ENCODE results near the gene EIF5A2.
"Not testable (repeated sequence)": the region's sequence is repeated elsewhere in the genome, so short reads cannot be mapped to it uniquely, and the experiment has no call there.

EIF5A2 gene

DNA sequence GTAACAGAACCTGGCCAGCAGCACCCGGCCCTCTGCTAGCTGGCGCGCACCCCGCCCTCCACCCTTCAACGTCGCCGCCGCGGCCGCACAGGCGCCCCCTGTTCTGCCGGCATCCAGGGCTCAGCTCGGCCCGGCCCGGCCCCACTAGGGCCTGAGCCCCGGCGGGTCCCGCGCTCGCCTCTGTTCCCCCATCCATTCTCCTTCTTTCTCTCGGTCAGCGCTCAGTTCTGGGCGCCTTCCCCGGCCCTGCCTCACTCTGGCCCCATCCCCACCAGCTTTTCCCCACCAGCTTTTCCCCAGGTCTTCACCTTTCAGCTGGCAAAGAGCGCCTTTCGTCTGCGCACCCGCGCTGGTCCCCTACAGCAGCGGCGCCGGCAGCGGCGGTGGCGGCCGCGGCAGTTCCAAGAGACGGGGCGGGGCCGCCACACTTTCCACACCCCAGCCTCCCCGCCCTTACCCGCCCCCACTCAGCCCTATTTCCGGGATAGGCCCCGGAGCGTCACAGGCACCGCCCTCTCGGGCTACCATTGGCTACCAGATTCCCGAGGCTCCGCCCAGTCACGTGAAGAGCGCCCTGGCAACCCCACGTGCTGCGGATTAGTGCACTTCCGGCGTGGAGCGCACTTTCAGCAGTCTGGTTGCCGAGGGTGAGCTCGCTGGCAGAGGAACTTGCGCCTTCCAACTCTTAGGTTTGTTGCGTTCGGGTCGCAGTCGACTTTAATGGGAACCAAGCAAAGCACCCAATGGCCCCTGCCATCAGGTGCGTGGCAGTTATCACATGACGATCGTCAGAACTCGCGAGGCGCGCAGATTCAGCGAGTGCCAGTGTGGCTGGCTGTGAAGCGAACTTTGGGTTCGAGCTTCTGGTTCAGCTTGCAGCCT, at the start of gene EIF5A2:
Gene EIF5A2, minus strand, starts transcription at position 403 of the 882 bp plus-strand sequence. CDS start 831 bp downstream, outside the sequence.
- peak; percentile 91 for DNase-seq (ENCODE audit: low spot score)

- no peak for DNase-seq (ENCODE audit: low spot score)
Measured at GRCh38 chr3:170956647-170957046, 48.2 kb upstream of the EIF5A2 start.

DNA sequence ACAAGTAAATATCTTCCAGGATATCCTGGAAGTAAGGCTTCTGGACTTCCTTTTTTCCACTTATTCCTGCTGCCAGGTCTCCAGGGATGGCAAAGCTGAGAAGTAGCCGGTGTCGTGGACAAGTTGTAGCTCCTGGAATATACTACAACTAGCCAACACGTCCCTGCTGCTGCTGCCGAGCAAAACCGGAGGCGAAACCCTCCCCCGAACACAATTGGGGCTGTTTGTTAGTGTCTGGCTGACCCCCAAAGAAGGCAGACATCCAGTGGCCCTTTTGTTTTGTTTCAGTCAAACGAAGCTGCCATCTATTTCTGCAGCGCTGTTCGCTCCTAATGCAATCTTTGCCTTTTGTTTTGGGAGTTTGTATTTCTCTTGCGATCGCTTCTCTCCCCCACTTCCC, 45.3 kb upstream of the EIF5A2 start:
- DNase-seq (ENCODE audit: low spot score) = no peak

GRCh38 chr3:170953229-170953628, 44.8 kb upstream of the EIF5A2 start:
- DNase-seq (ENCODE audit: low spot score) = no peak

- no peak for DNase-seq (ENCODE audit: low spot score)
Measured at GRCh38 chr3:170949211-170949610, 40.8 kb upstream of the EIF5A2 start.

- no peak for DNase-seq (ENCODE audit: low spot score)
Measured at GRCh38 chr3:170947018-170947769, 38.8 kb upstream of the EIF5A2 start.

DNA sequence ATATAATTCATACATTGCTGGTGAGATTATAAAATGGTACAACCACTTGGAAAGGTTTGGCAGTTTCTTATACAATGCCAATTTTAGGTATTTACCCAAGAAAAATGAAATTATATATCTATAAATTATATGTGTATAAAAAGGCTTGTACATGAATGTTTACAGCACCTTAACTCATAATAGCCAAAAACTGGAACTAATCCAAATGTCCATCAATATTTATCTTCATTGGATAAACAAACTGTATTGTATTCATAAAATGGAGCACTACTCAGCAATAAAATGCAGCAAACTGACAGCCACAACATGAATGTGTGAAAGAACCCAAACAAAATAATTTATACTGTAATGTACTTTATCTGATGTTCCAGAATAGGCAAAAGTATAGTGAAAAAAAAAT, 33.6 kb upstream of the EIF5A2 start:
- no peak for DNase-seq (ENCODE audit: low spot score)

DNA sequence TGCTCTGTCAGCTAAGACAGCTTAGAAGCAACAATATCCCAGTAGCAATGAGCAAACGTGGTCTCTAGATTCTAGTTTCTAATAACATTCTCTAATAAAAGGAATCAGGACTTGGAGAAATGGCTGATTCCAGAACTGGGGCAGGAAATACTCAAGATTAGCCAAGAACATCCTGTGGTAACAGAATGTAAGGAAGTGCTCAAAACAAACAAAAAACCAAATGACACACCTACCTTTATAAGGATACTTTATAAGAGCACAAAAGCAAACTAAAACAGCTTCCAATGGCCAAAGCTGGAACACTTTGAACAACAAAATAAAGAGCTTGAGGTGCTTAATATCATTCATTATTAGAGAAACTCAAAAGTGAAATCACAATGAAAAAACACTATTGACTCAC, 33.1 kb upstream of the EIF5A2 start:
- no peak for DNase-seq (ENCODE audit: low spot score)

- DNase-seq (ENCODE audit: low spot score) = not testable (repeated sequence)
Measured at GRCh38 chr3:170933039-170933438, 24.6 kb upstream of the EIF5A2 start.

- not testable (repeated sequence) for DNase-seq (ENCODE audit: low spot score)
Measured at GRCh38 chr3:170923553-170923952, 15.1 kb upstream of the EIF5A2 start.

GRCh38 chr3:170918715-170919114, 10.3 kb upstream of the EIF5A2 start:
- DNase-seq (ENCODE audit: low spot score) = no peak

DNA sequence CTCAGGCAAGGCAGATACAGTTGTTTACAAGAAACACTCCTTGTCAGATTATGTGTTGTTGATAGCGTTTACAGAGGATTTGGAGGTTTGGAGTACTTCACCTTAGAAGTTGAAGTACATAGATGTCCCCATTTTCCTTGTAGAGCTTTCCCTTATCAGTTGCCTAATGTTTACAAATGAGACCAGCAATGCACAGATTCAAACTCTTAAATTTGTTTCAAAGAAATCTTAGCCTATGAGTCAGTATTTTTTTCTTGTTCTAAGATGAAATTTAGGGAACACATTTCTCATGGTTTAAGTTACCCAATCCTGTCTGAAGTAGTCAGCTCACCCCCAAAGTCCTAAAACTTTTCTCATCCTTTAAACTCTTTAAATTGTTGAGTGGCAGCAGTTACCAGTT, 6.3 kb upstream of the EIF5A2 start:
- DNase-seq (ENCODE audit: low spot score) = no peak

GRCh38 chr3:170914212-170914611, 5.8 kb upstream of the EIF5A2 start:
- DNase-seq (ENCODE audit: low spot score) = no peak

DNA sequence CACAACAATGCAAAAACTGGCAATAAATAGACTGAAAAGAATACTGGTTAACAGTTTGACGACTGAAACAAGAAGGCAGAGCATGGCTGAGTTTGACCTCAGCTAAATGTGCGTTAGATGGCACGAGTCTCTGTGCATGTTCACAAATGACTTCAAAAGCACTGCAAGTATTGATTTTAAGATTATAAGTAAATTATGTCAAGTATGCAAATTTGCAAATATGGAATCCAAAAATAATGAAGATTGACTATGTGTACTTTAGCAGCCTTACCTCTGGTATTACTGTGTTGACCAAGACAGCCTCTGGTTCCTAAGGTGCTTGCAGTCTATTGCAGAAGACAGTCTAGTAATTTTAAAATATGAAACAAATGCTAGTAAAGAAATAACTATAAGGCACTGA, 2.6 kb upstream of the EIF5A2 start:
- DNase-seq (ENCODE audit: low spot score) = no peak

- DNase-seq (ENCODE audit: low spot score) = peak; percentile 9
Measured at GRCh38 chr3:170910542-170910941, 2.1 kb upstream of the EIF5A2 start.

DNA sequence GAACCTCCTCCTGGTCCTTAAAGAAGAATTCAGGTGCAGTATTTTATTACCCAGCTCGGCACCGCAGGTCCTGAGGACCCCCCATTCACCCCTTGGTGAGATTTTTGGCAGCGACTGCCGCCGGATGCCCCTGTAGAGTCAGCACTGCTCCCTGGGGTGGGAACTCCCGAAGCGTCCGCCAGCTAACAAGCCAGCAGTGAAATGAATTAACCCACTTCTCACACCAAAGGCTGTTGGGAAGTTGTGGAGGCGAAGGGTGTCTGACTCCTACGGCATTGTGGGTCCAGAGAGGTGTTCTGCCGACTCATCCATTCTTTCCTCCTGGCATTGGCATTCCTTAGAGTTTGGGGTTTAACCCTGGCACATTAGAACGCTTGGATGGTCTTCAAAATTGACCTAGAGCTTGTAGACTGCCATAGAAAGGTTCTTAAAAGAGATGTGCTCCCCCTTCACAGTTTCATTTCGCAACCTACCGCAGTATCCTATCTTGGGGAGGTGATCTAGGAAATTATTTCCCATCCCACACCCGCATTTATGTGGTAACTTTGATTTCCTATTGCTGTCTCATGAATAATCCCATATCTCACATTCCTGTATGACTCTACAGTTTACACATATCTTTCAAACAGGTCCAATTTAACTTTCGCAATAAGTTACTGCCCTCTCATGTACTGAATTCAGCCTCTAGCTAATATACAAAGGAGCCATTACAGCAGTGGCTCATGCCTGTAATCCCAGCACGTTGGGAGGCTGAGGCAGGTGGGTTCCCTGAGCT, 879 bp upstream of the EIF5A2 start:
- peak; percentile 40 for DNase-seq (ENCODE audit: low spot score)

DNA sequence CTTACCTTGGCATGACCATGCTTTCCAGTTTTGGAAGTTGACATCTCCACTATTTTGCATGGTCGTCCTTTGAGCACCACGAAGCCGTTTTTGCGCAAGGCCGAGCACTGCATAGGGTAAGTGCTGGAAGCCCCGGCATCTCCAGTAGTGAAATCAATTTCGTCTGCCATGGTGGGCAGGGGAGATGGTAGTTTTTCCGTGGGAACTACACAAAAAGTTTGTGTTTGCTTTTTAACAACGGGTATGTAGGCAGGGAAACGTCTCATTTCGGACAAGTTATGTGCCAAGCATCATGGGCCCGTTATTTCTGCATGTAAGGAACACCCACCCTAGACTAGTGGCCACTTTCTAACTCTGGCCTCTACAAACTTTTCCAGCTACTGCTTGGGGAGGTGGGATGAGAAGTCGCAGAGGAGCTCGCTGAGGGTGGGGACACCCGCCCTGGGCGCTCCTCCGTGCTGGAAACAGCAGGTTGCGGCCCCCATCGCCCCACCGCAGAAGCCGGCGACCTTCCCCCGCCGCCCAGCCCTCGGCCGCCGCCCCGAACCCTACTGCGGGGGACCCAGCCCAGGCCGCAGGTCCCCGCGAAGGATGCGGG, 701 bp downstream of the EIF5A2 start:
- peak; percentile 6 for DNase-seq (ENCODE audit: low spot score)

GRCh38 chr3:170905862-170906261, 2.6 kb downstream of the EIF5A2 start:
- no peak for DNase-seq (ENCODE audit: low spot score)

DNA sequence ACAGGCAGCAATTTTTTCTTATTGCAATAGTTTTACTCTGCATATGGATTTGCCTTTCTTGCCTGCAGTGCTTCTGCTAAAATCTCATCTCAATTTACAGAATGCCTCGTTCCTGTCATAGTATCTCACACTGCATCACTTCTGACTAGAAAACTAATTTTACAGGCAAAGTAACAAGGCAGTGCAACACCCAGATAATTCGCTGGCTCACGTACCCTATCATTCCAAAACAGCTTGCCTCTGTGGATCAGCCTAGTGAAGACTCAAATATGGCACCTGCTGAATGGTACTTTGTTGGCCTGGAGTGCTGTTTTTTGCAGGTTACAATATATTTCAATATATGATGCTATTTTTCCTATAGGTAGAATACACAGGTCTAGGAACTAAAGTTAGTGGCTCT, 5.3 kb downstream of the EIF5A2 start:
- DNase-seq (ENCODE audit: low spot score) = no peak

GRCh38 chr3:170899455-170899854, 9.0 kb downstream of the EIF5A2 start:
- no peak for DNase-seq (ENCODE audit: low spot score)

GRCh38 chr3:170897978-170898377, 10.5 kb downstream of the EIF5A2 start:
- no peak for DNase-seq (ENCODE audit: low spot score)

GRCh38 chr3:170897199-170897598, 11.2 kb downstream of the EIF5A2 start:
- DNase-seq (ENCODE audit: low spot score) = not testable (repeated sequence)
